Calu3 (cell line): ENCODE results near the gene HIVEP1. TPM values are rescaled to one million over a fixed set of nuclear protein-coding genes. Genes with fewer than 3 reads are reported as not detected.

Experiments
- BruUV-seq: library from RNA; stranded (reverse); fragments of 400-500 nt; replicated peaks from 2 replicates; lab custom pipeline; 2021; lab: Mats Ljungman, UMichigan
- CTCF ChIA-PET: fragments of 300-600 bp; sonication (Branson Sonifier 250); formaldehyde crosslinking; loops from one replicate; lab custom pipeline; 2022; ENCODE audit warnings: antibody characterized with exemption; lab: Charles Lee
- DNase-seq: peaks from one replicate; pipeline ENCODE4 v3.0.0; 2022
- H3K27ac Mint-ChIP-seq: one replicate; pipeline ENCODE4 v1.8.0; 2022; ENCODE audit warnings: mixed read lengths; ENCODE audit not compliant: unreplicated experiment
- H3K27me3 Mint-ChIP-seq: one replicate; pipeline ENCODE4 v1.8.0; 2022; ENCODE audit warnings: mixed read lengths; ENCODE audit not compliant: unreplicated experiment
- H3K36me3 Mint-ChIP-seq: one replicate; pipeline ENCODE4 v1.8.0; 2022; ENCODE audit warnings: mild to moderate bottlenecking, moderate library complexity, mixed read lengths; ENCODE audit not compliant: insufficient read depth, unreplicated experiment
- H3K4me1 Mint-ChIP-seq: one replicate; pipeline ENCODE4 v1.8.0; 2022; ENCODE audit warnings: mild to moderate bottlenecking, low read depth, mixed read lengths; ENCODE audit not compliant: unreplicated experiment
- H3K4me3 Mint-ChIP-seq: one replicate; pipeline ENCODE4 v1.8.0; 2022; ENCODE audit warnings: mild to moderate bottlenecking, low read depth, moderate library complexity, mixed read lengths; ENCODE audit not compliant: unreplicated experiment
- H3K9me3 Mint-ChIP-seq: one replicate; pipeline ENCODE4 v1.8.0; 2022; ENCODE audit warnings: low read depth, mixed read lengths; ENCODE audit not compliant: unreplicated experiment
- CTCF ChIP-seq: fragments of 200-600 bp; IDR thresholded peaks from one replicate; pipeline ENCODE4 v1.8.0; 2022; ENCODE audit warnings: antibody characterized with exemption; ENCODE audit not compliant: unreplicated experiment
- intact Hi-C: fragments of 100-400 bp; cut with micrococcal nuclease; formaldehyde crosslinking; loops from one replicate; pipeline ENCODE4 v1.10.0; 2022; ENCODE audit not compliant: unreplicated experiment
- total RNA-seq: library from RNA; stranded (reverse); gene quantifications from 2 replicates; pipeline ENCODE4 v1.2.3, GENCODE V29; 2022

Gene HIVEP1
- total RNA-seq, 1 experiment from 2014 or later: 16.1 TPM

GRCh38 chr6:12137480-12137879, 125.4 kb downstream of the HIVEP1 start:
- Mint-ChIP-seq H3K4me1 (no peaks in the 10 kb centered on the region), H3K4me3 (no peak overlapping the region), H3K36me3 (no peaks in the 10 kb centered on the region), H3K9me3 (peaks cover 6% of the 10 kb centered on the region), H3K27me3 (no peaks in the 10 kb centered on the region), H3K27ac (no peak overlapping the region)
- no peak for DNase-seq
- BruUV-seq: no TSS peak
- intact Hi-C loops: no loop called here
- CTCF ChIA-PET: no interaction called here
- no peak for TF ChIP-seq CTCF

- Mint-ChIP-seq H3K27ac (no peak overlapping the region), H3K27me3 (no peaks in the 10 kb centered on the region), H3K9me3 (peaks cover 6% of the 10 kb centered on the region), H3K36me3 (no peaks in the 10 kb centered on the region), H3K4me3 (no peak overlapping the region), H3K4me1 (no peaks in the 10 kb centered on the region)
- DNase-seq: no peak
- intact Hi-C loops: no loop called here
- no peak for TF ChIP-seq CTCF
- CTCF ChIA-PET: no interaction called here
- BruUV-seq: no TSS peak
Observed at GRCh38 chr6:12138381-12138780, 126.3 kb downstream of the HIVEP1 start.

- no peaks in the 10 kb centered on the region for H3K36me3 Mint-ChIP-seq
- H3K27me3 Mint-ChIP-seq: no peaks in the 10 kb centered on the region
- intact Hi-C loops: no loop called here
- no peak for TF ChIP-seq CTCF
- no peak for DNase-seq
- H3K27ac Mint-ChIP-seq: no peak overlapping the region
- no peak overlapping the region for H3K4me3 Mint-ChIP-seq
- H3K9me3 Mint-ChIP-seq: peaks cover 6% of the 10 kb centered on the region
- CTCF ChIA-PET: no interaction called here
- no peaks in the 10 kb centered on the region for H3K4me1 Mint-ChIP-seq
- BruUV-seq: no TSS peak
Observed at GRCh38 chr6:12138936-12139335, 126.8 kb downstream of the HIVEP1 start.

- DNase-seq: no peak
- CTCF ChIA-PET: no interaction called here
- H3K27ac Mint-ChIP-seq: no peak overlapping the region
- intact Hi-C loops: loop anchor here (2.0 kb wide), 1 partner anchor 457 kb away; no protein-coding TSS in a partner anchor
- no peaks in the 10 kb centered on the region for H3K36me3 Mint-ChIP-seq
- H3K9me3 Mint-ChIP-seq: no peaks in the 10 kb centered on the region
- H3K4me1 Mint-ChIP-seq: peaks cover 25% of the 10 kb centered on the region
- no peak overlapping the region for H3K4me3 Mint-ChIP-seq
- no peaks in the 10 kb centered on the region for H3K27me3 Mint-ChIP-seq
- no peak for TF ChIP-seq CTCF
- no TSS peak for BruUV-seq
Observed at GRCh38 chr6:12147557-12148316, 135.6 kb downstream of the HIVEP1 start.
